IPS-NIHi7 (cell line): ENCODE measurements around the gene BACH2.
"Not testable (repeated sequence)": the region's sequence is repeated elsewhere in the genome, so short reads cannot be mapped to it uniquely, and the experiment has no call there.

ENCODE experiments used
- DNase-seq: peaks from one replicate; pipeline ENCODE4 v3.0.0; 2012; ENCODE audit warnings: mixed read lengths; ENCODE audit errors: extremely low spot score

Gene BACH2

DNA sequence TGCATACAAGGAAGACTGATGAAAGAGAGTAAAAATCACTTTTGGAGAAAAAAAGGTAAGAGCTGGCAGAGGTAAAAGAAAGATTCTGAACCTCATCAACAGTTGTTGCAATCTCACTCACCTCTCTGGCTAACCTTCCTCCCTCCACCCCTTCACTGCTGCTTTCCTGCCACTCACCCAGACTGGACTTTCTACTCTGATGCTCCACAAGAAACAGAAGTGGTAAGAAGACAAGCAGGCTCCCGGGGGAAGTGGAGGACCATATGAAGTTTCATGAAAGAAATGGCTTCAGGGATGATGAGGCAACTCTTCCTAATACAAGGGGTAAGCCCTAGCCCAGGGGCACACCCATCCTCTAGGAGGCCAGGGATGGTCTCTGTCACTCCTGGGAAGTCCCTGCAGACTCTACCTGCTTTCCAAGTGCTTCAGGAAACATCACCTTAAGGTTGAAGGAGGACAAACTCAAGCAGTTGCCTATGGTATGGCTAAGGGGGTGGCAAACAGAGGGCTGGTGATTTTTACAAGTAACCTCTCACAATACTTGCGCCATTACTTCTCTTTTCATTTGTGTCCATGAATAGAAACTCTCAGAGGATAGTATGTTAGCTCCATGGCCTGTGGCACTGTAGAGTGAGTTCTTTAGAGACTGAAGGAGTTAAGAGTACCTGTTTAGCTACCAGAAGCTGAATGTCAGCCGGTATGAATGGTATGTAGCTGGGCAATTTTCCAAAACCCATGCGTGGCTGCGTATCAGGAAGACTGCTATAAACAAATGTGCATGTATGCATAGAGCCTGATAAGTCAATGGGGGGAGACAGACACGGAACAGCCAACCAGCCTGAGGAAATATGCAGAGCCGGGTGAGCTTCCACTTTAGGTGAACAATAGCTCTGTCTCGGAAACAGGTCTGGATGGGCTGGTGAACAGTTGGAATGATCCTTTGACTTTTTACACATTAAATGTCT lies 112.0 kb downstream of the BACH2 start:
- DNase-seq, result no peak

DNA sequence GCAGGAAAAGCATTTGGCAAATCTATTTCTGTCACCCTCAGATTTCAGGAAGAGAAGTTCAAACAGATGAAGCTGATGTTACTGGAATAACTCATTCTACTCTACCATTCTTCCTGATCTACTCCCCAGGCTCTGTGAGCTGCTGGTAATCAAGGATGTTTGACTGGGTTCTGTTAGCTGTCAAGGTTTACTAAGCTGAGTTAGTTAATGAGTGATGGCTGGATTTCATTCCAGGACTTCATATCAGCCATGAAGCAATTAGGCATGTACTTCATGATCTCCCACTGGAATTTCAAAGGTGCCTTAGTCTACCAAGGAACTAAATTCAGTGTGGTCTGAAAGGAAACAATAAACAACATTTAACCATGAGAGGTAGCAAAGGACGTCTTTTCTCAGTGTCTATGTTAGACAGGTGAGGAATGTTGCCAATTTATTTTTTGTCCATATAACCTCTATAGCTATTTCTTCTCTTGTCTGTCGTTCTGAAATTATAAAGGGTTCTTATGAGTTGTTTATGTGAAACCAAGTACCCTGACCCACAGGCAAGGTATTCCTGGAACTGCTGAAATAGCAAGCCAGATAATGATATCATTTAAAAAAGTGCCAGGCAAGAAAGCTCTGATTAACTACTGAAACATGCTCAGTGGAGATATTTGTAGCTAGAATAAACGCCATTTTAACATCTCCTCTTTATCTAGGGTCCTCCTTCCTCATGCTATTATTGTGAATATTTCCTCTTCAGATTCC lies 112.9 kb downstream of the BACH2 start:
- DNase-seq, result no peak

DNA sequence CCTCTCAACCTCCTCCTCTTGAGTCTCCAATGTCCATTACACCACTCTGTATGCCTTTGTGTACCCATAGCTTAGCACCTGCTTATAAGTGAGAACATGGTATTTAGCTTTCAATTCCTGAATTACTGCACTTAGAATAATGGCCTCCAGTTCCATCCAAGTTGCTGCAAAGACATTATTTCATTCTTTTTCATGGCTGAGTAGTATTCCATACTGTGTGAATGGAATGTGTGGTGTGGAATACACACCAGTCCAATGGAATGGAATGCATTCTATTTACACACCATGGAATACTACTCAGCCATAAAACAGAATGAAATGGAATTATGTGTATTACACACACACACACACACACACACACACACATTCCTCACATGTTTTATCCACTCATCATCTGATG lies 116.1 kb downstream of the BACH2 start:
- DNase-seq, result no peak

DNA sequence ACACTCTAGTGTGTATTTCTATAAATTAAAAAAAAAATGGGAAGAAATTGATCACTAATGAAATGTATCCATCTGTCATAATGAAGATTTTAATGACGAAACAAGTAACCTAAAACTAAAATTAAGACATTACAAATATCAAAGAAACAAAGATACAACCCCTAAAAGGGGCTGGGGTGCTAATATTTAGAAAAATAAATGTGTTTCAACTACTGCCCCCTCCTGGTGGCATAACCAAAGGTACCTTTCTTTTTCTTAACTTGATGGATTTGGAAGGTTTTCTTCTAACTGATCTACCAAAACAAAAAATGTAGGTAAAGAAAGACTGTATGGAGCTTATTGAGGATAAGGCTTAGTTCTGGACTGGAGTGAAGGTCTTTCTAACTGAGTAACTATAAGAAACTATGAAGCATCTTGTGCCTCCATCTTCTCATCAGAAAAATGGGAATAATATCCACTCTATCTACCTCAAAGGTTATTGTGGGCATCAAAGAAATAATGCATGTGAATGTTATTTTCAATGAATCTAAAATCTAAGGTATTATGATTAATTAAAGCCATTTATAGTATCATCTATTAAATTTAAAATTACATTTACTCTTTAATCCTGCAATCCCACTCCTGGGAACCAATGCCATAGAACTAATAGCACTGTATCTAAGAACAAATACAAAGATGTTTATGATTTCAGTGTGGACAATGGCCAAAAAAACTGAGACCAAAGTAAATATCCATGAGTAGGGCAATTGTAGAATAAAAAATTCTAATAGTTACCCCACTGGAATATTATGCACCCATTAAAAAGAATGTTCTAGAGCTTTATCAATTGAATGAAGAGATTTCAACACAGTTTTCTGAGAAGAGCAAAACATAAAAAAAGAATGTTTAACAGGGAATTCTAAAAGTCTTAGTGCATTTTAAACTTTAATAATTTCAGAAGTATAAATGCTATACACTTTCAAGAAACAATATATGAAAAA lies 117.2 kb downstream of the BACH2 start:
- DNase-seq, result no peak

DNA sequence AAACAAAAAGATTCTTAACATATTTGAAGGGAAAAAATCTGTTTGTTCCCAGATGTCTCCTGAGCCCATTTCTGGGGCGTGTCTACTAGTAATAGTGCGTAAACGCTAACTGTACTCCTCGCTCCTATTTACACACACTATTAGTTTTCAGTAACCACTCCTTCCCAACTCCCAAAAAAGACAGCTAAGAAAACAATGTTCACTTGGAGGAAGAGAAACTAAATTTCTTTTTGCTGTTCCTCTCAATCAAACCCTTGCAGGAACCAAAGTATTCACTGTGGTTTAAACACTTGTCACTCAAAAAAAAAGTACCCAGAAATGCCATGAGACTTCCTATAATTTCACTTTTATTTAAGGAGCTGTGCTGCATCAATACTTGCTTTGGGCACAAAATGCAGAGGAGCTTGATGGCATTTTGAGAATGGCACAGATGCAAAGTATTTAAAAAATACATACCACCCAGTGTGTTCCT lies 118.2 kb downstream of the BACH2 start:
- DNase-seq, result no peak

DNA sequence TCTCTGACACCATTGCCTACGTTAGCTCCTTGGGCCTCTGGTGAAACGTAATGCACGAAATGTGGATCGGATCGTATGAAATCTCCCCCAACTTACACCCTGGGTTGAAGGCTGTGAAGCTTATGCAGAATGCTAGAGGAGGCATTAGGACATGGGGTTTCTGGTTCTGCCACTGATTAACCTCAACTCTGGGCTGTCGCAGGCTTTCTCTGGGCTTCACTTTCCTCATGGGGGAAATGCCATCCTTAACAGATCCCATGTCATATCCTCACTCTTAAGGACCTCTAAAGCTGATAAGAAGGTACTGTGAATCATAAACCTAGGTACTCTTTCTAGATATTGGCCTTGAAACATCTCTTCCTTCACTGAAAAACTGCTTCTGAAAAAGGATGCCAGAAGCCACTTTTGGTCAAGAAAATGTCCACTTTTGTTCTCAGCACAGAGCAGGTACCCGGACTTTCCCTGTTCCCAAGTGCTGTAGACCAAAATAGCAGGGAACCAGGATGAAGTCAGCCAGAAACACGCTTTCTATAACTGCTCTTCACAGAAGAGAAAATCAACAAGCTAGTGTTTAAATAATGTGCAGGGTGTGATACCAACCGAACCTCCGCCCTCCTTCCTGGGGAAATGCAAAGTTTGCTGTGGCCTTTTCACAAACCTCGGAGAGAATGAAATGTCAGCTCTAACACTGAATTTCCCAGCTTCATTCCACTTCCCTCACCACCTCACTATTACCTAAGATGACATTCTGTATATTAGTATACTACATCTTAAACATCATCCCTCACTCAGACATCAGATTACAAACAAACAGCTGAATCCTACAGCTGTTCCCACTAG lies 118.9 kb downstream of the BACH2 start:
- no peak for DNase-seq

DNA sequence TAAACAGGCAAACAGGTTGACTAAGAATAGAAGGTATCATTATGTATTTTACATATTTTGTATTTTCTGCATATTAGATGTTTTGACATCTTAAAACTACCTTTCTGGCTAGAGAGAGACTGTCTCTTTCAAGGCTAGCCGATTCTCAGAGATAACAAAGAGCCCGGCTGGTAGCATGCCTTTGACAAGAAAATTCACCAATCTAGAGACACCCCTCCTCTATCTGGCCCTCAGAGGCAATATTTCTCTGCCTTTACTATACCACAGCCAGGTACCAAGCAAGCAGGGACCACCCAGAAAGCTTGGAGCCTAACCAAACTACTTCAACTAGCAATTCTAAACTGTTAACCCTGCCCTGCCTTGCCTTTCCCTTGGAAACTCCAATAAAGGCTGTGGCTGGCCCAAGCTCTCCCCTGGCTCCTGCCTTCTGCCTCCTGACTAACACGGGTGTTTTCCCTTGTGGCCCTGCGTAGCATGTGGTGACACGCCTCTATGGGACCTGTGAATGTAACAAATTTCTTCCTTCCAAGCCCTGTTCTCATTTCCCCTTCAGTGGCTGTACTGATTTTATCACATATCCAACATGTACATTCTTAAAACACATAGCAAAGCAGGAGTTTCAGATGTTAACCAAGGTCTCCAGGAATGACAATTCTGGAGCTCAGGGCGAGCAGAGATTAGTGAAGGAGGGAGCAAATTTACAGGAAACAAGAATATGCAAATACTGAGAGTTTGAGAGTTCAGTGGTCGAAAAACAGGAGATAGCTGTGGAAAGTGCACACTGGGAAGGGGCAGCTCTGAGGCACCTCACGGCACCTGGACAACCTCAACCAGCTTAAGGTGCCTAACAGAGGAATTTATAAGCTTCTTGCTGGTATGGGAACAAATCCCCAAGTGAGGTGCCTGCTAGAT lies 120.8 kb downstream of the BACH2 start:
- no peak for DNase-seq

DNA sequence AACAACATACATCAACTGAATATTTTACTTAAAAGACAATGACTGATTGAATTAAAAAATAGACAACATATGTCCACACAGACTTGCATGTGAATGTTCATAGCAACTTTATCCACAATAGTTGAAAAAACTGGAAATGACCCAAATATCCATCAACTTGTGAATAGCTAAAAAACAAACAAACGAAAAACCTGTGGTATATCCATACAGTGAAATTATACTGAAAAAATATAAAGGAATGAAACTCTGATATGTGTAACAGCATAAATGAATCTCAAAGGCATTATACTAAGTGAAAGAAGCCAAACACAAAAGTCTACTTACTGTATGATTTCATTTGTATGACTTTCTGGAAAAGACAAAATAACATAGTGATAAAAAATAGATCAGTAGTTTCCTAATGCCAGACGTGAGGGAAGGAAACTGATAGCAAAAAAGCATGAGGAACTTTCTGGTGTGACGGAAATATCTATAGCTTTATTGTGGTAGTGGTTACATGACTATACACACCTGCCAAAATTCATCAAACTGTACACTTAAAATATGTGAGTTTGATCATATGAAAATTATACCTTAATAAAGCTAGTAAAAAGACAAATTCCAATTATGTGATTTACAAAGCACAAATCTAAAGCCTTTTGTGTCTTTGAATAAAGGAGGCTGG lies 123.2 kb downstream of the BACH2 start:
- DNase-seq, result no peak

DNA sequence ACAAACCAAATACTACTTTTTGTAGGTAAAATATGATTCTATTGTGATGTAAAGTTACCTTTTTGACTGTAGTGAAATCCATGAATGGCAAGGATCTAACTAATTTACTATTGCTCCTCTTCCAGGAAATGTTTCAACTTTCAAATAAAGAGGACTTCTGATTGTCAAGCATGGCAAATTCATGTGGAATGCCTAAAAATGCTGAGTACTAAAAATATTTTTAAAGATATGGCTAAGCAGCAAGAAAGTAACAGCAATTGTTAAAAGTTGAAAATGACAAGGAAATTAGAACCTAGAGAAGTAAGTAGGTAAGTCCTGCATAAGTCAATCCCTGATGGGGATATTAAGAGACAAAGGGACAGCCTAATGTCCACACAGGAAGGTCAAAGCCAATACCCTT lies 126.0 kb downstream of the BACH2 start:
- no peak for DNase-seq

DNA sequence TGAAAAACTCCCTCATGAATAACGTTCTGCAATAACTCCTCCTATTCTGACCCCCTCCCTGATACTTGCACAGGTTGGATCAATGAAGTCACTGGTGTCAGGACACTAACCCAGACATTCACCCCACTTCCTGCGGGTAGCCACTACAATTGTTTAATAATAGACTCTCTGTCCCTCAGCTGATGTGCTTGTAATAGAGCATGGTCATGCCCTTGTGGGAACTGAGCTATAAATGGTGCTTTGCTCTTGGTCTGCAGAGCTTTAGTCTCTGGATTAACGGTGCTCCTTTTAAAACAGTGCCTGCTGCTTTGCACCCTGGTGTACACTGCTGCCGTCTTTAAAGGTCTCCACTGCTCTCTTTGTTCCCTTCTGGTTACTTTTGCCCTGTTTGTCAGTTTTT lies 127.3 kb downstream of the BACH2 start:
- no peak for DNase-seq

DNA sequence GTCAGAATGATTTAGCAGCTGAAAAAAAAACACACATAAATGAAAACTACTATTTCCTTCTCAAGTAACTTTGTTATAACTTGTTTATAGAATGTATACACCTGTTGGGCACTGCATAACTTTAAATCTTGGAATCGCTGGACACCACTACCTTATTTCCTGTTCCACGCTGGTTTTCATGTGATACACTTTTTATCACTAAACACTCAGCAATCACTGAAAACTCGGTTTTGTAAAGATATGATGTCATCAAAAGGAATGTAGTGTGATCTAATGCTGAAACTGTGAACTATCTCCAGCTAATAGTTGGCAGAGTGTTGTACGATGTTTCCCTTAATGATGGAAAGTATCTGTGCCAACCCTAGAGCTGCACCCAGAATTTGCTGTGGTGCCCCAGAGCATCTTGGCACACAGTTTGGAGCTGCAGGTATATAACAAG lies 127.9 kb downstream of the BACH2 start:
- DNase-seq, result no peak

DNA sequence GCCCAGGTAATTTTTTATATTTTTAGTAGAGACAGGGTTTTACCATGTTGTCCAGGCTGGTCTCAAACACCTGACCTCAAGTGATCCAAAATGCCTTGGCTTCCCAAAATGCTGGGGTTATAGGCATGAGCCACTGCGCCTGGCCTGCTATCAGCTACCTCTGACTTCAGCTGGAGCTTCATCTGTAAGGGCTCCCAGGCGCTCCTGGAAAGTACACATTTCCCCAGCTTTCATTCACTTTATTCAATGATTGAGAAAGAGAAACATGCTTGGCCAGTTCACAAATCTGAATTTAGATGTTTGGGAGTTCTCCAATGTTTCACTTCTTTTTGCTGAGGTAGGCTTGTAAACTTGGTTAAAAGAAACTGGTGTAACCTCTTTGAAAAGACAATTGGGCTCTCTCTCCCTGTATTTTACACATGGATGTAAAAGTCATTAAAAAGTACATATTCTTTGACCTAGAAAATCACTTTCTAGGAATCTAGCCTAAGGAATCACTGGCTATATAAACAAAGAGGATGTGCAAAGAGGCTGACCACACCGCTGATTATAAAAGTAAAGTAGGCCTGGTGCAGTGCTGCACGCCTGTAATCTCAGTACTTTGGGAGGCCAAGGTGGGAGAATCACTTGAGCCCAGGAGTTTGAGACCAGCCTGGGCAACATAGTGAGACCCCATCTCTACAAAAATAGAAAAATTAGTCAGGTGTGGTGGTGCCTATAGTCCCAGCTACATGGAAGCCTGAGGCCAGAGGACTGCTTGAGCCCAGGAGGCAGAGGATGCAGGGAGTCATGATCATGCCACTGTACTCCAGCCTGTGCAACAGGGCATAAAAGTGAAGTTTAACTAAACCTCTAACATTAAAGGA lies 128.9 kb downstream of the BACH2 start:
- no peak for DNase-seq

DNA sequence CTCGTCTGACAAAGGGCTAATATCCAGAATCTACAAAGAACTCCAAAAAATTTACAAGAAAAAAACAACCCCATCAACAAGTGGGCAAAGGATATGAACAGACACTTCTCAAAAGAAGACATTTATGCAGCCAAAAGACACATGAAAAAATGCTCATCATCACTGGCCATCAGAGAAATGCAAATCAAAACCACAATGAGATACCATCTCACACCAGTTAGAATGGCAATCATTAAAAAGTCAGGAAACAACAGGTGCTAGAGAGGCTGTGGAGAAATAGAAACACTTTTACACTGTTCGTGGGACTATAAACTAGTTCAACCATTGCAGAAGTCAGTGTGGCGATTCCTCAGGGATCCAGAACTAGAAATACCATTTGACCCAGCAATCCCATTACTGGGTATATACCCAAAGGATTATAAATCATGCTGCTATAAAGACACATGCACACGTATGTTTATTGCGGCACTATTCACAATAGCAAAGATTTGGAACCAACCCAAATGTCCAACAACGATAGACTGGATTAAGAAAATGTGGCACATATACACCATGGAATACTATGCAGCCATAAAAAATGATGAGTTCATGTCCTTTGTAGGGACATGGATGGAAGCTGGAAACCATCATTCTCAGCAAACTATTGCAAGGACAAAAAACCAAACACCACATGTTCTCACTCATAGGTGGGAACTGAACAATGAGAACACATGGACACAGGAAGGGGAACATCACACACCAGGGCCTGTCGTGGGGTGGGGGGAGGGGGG lies 130.3 kb downstream of the BACH2 start:
- DNase-seq, result not testable (repeated sequence)

DNA sequence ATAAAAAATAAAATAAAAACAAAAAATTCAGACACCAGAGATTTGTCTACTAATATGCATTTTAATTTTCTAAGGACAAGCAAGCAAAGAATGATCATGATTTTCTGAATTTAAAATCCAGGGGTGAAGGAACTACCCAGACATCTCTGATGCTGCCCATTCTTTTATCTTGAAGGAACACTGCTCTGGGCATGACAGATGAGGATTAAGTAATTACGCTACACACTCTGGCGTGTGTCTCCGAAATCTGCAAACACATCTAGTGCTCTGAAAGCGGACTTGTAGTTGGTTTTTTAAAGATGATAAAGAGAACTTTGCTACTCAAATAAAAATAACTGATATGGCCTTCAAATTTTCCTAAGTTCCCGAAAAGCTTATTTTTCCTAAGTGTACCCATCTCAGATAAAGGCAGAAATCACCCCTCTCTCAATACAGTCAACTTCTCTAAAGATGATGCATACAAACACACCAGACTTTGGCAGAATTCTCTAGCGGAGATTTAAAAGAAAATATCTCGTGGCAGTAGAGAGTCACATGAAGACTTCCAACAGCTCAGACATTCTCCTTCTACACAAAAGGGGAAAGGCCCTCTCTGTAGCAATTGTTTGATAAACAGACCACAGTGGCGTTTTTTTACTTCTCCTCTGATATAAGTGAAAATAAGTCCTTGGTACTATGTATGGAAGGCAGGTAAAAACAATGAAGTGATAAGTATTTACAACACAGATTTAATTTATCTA lies 133.8 kb downstream of the BACH2 start:
- no peak for DNase-seq

DNA sequence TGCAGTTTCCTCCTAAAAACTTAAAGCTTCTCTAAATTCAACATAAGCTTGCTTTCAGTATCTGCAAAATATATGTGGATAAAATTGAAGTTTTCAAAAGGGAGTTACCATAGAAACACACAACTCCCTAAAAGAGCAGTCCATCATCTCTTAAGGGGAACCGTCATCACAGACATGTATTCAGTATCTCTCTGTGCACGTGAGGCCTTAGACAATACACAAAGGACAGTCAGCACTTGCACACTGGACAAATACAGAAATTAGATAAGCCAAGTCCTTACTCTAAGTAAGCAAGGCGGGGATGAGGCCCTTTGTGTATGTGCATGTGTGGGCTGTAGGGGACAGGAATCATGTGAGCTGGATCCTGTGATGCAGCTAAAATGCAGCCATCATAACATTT lies 136.6 kb downstream of the BACH2 start:
- DNase-seq, result no peak

DNA sequence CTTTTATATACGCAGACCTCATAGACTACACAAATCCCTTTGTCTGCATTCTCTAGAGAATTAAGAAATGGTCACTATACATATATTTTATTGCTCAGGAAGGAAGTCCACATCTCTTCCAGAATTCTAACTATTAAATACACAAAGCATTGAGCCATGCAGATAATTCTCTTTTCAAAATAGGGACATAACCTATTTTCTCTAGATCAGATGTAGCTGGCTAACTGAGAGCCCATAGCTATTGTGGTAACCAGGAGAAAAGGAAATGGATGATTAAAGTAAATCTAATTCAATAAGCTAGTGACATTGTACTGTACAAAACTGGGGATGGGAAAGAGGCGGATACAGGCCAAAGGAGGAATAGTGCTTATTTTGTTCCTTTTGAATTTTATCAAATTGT lies 137.2 kb downstream of the BACH2 start:
- DNase-seq, result no peak

DNA sequence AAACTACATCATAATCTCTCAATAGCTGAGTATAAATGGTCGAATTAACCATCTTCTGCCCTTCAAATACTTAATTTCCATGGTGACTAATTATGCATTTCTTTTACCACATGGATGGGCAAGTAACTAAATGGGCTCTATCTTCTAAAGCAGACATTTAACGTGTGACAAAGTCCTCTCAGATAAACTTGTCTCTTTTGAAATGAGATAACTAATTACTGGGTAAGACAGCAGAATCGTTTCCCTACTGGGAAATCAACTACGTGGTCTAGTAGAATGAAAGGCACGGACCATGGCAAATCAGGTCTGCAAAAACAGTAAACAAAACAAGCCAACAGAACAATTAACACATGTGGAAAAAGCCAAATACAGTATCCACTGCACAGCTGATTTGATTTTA lies 137.7 kb downstream of the BACH2 start:
- DNase-seq, result no peak
